Right lobe of liver (tissue), 6 donors: ENCODE results near the gene TCAF1. TPM values are rescaled to one million over a fixed set of nuclear protein-coding genes. Genes with fewer than 3 reads are reported as not detected.

Experiments used
- ATAC-seq, 4 donors: fragments of 200-7000 bp; cut with Tn5 transposase; one replicate each; pipeline ENCODE4 v1.9.1; 2020; ENCODE audit warnings: mild to moderate bottlenecking in 4 of 4, moderate library complexity in 4 of 4
- DNase-seq, 3 donors: peaks; one replicate each; pipeline ENCODE4 v3.0.0-alpha.2; 2020
- H3K27ac ChIP-seq, 3 donors: fragments of 200-600 bp; one replicate each; pipeline ENCODE4 v1.8.0; 2022
- H3K27me3 ChIP-seq, 2 donors: fragments of 200-600 bp; one replicate each; pipeline ENCODE4 v1.8.0; 2022
- H3K36me3 ChIP-seq, 4 donors: fragments of 200-600 bp; sonication (generic) in 1 of 4; one replicate each; pipeline versions ENCODE4 v1.5.1 to v1.8.0; 2017 to 2022; ENCODE audit warnings: control low read depth in 1 of 4
- H3K4me1 ChIP-seq, 4 donors: fragments of 200-600 bp; sonication (generic) in 1 of 4; one replicate each; pipeline versions ENCODE4 v1.5.1 to v1.8.0; 2017 to 2022; ENCODE audit warnings: control low read depth in 1 of 4
- H3K4me3 ChIP-seq, 3 donors: fragments of 200-600 bp; one replicate each; pipeline ENCODE4 v1.8.0; 2022
- H3K9me3 ChIP-seq, 4 donors: fragments of 200-600 bp; sonication (generic) in 1 of 4; one replicate each; pipeline versions ENCODE4 v1.5.1 to v1.8.0; 2017 to 2022; ENCODE audit warnings: control low read depth in 1 of 4
- CTCF ChIP-seq, 4 donors: fragments of 200-600 bp in 3 of 4; fragments of 450-650 bp in 1 of 4; IDR thresholded peaks; one replicate each; pipeline versions ENCODE4 v1.5.1 to v1.8.0; 2016 to 2022; ENCODE audit warnings: antibody characterized with exemption in 4 of 4, mild to moderate bottlenecking in 2 of 4
- POLR2A ChIP-seq: fragments of 450-650 bp; IDR thresholded peaks from one replicate; pipeline ENCODE4 v1.6.1; 2017; ENCODE audit warnings: antibody characterized with exemption, mild to moderate bottlenecking
- WGBS: methylation state at CpG from one replicate; pipeline ENCODE4 v1.1.6; 2018; ENCODE audit warnings: low coverage, low lambda C conversion rate; ENCODE audit not compliant: insufficient coverage; ENCODE audit errors: missing lambda C conversion rate; 5-methylcytosine and 5-hydroxymethylcytosine counted together
- intact Hi-C, 2 donors: fragments of 100-400 bp; cut with DNase I; formaldehyde crosslinking; loops; one replicate each; pipeline versions ENCODE4 v1.11.2 to v1.14.1; 2022
- total RNA-seq, 6 experiments: library from RNA; depleted of rRNA in 2 of 6; stranded (reverse); fragments of >200 nt in 2 of 6; fragmentation: NEBNext Ultra II Directional in 3 of 6; extraction: Animal tissue kit (Norgen Biotek cat#: 25700) in 3 of 6; gene quantifications; one replicate each; pipeline versions ENCODE4 v1.1.0 to v1.2.4, GENCODE V29; 2016 to 2023
- donor health status: DM: no; HTN: yes; CAD: no.
- donor health status: DM: no; HTN: no; CAD: no.
- donor health status: DM: no; HTN: no; CAD: no.
- donor health status: DM: no; HTN: yes; CAD: no.
- donor health status: DM: no; HTN: yes; CAD: no.

TCAF1 gene
- total RNA-seq, 6 experiments from 2014 or later = 31.6 to 52.9 (median 45.8) TPM

- peak overlapping the region; percentile 64 to 82 (median 76) for H3K4me3 ChIP-seq
- H3K27ac ChIP-seq = peak overlapping the region; percentile 91 to 98 (median 92)
- DNase-seq (peak; percentile 46 to 63 (median 58)), ATAC-seq (peak; percentile 43 to 50 (median 46))
- H3K27me3 ChIP-seq = no peaks in the 10 kb centered on the region
- peaks cover 0 to 23% (median 1%) of the 10 kb centered on the region in 4 donors for H3K4me1 ChIP-seq
- WGBS = 0% methylated on average over 10 of the region's 14 CpGs
- TF ChIP-seq POLR2A (no peak), CTCF (IDR thresholded peaks at IDR 0.05) (no peak)
- intact Hi-C loops = no loop called here
- H3K9me3 ChIP-seq = no peaks in the 10 kb centered on the region
- no peaks in the 10 kb centered on the region for H3K36me3 ChIP-seq
Measured at GRCh38 chr7:143901332-143901667, 676 bp downstream of the TCAF1 start.

- WGBS = 13% methylated on average over 4 of the region's 5 CpGs
- Histone ChIP-seq H3K4me1 (peaks cover 0 to 22% (median 0%) of the 10 kb centered on the region in 4 donors), H3K36me3 (no peaks in the 10 kb centered on the region), H3K27me3 (no peaks in the 10 kb centered on the region), H3K4me3 (peak overlapping the region; percentile 0 to 82 (median 76)), H3K27ac (peak overlapping the region in 2 of 3 donors; percentile 30 to 42), H3K9me3 (no peaks in the 10 kb centered on the region)
- TF ChIP-seq CTCF (IDR thresholded peaks at IDR 0.05) (no peak), POLR2A (no peak)
- ATAC-seq (peak; percentile 33 to 44 (median 40)), DNase-seq (peak; percentile 58 to 75 (median 65))
- intact Hi-C loops = no loop called here
Measured at GRCh38 chr7:143900230-143900766, 1.7 kb downstream of the TCAF1 start.

GRCh38 chr7:143898810-143899209 lies 3.2 kb downstream of the TCAF1 start:
- 100% methylated on average over 1 of the region's 1 CpG for WGBS
- TF ChIP-seq CTCF (IDR thresholded peaks at IDR 0.05) (no peak), POLR2A (no peak)
- Histone ChIP-seq H3K4me1 (peaks cover 0 to 22% (median 0%) of the 10 kb centered on the region in 4 donors), H3K36me3 (no peaks in the 10 kb centered on the region), H3K9me3 (no peaks in the 10 kb centered on the region), H3K4me3 (no peak overlapping the region), H3K27me3 (no peaks in the 10 kb centered on the region), H3K27ac (no peak overlapping the region)
- intact Hi-C loops = no loop called here
- ATAC-seq (no peak), DNase-seq (no peak)

GRCh38 chr7:143896667-143897066 lies 5.3 kb downstream of the TCAF1 start:
- no peak for ATAC-seq

More at GRCh38 chr7:143896667-143897066, 5.3 kb downstream of the TCAF1 start:
- Histone ChIP-seq H3K27ac (no peak overlapping the region), H3K36me3 (no peaks in the 10 kb centered on the region), H3K4me3 (no peak overlapping the region), H3K9me3 (no peaks in the 10 kb centered on the region), H3K27me3 (no peaks in the 10 kb centered on the region), H3K4me1 (peaks cover 0 to 35% (median 0%) of the 10 kb centered on the region in 4 donors)
- intact Hi-C loops = no loop called here
- TF ChIP-seq POLR2A = no peak
- no peak for TF ChIP-seq CTCF (IDR thresholded peaks at IDR 0.05)
- no peak for DNase-seq
